ENCODE data around the gene LITAF.
"Not testable (repeated sequence)": the region's sequence is repeated elsewhere in the genome, so short reads cannot be mapped to it uniquely, and the experiment has no call there.

Gene LITAF

DNA sequence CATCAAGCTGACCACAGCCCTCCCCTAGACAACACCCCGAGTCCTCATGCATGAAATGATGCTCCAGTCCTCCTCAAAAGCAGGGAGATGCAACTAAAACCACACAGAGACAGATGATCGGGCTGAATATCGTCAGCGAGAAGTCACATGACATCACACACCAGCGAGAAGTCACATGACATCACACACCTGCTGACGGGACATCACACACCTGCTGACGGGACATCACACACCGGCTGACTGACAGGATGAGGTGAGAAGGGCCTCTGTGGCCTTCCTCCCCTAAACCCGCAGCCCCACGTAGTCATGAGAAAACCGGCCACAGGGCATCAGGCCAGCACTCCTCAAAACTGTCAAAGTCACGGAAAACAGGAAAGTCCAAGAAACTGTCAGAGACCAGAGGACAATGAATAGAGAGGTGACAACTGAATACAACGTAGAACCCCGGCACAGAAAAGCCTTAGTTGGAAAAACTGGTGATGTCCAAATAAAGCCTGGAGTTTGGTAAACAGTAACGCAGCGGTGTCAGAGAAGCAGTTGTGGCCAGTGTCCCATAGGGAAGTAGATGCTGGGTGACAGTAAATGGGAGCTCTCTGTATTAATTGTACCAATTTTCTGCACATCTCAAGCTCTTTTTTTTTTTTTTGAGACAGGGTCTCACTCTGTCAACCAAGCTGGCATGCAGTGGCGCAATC lies 14.3 kb downstream of the LITAF start:
- no peak for DNase-seq

- DNase-seq: no peak
Observed at GRCh38 chr16:11571549-11571948, 15.2 kb downstream of the LITAF start.

DNA sequence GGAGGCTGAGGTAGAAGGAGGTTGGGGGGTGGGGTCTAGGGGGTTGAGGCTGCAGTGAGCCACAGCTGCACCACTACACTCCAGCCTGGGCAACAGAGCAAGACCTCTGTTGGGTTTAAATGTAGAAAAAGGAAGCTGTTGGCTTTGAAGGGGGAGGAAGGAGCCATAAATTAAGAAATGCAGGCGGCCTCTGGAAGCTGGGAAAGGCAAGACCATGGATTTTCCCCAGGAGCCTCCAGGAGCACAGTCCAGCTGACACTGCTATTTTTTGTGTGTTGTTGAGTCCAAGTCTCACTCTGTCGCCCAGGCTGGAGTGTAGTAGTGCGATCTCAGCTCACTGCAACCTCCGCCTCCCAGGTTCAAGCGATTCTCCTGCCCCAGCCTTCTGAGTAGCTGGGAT lies 15.9 kb downstream of the LITAF start:
- no peak for DNase-seq

GRCh38 chr16:11570258-11570657 lies 16.5 kb downstream of the LITAF start:
- no peak for DNase-seq

DNA sequence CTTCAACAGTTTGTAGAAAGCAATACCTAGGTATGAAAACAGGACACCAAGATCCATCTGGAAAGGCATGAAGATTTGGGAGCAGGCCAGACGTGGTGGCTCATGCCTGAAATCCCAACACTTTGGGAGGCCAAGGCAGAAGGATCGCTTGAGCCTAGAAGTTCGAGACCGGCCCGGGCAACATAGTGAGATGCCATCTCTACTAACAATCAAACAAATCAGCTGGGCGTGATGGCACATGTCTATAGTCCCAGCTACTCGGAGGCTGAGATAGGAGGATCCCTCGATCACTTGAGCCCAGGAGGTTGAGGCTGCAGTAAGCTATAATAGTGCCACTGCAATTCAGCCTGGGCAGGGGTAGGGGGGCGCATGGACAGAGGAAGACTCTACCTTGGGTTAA lies 20.3 kb downstream of the LITAF start:
- no peak for DNase-seq

- no peak for DNase-seq
Observed at GRCh38 chr16:11565665-11566064, 21.1 kb downstream of the LITAF start.

- DNase-seq: no peak
Observed at GRCh38 chr16:11564046-11564926, 22.4 kb downstream of the LITAF start.

GRCh38 chr16:11563493-11564040 lies 23.2 kb downstream of the LITAF start:
- DNase-seq: no peak

DNA sequence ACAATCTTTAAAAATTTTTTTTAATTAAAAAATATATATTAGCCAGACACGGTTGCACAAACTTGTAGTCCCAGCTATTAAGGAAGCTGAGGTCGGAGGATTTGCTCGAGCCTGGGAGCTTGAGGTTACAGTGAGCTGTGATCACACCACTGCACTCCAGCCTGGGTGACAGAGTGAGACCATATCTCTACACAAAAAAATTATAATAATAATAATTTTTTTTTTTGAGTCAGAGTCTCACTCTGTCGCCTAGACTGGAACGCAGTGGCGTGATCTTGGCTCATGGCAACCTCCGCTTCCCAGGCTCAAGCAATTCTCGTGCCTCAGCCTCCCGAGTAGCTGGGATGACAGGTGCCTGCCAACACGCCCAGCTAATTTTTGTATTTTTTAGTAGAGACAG lies 23.8 kb downstream of the LITAF start:
- no peak for DNase-seq

GRCh38 chr16:11562411-11562810 lies 24.3 kb downstream of the LITAF start:
- no peak for DNase-seq

- DNase-seq: no peak
Observed at GRCh38 chr16:11561856-11562255, 24.9 kb downstream of the LITAF start.

- DNase-seq: no peak
Observed at GRCh38 chr16:11561454-11561805, 25.3 kb downstream of the LITAF start.

DNA sequence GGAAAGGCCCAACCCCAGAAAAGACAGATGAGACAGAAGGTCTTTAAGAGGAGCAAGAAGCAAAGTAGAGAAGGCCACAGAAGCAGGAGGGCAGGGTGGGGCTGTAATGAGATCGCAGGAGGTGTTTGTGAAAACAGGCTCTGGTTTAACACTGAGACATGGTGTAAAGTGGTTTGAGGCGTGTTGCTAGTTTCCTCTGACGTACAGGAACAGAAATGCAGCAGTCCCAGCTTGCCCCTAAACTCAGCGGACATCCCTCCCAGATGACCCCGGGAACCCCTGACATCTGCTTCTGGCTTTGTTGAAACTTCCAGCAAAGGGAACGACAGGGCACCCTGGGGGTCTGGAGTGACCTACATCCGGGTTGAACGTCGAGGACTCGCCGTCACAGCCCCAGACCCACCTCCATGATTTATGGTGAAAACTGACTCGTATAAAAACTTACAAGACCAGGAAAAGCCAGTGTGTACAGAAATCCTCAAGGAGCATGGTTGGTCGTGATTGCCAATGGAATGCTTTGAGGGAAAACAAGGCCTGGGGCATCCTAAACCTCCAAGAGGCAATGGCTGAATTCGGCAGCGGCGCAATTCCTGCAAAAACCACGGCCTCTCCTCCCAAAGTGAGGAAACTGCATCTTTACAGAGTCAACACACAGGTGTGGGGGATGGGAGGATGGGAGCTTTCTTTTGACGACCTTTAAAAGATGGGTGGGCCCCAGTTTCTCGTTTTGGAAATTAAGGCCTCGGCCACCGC lies 25.8 kb downstream of the LITAF start:
- DNase-seq: no peak

GRCh38 chr16:11558308-11558823 lies 28.4 kb downstream of the LITAF start:
- DNase-seq: not testable (repeated sequence)

GRCh38 chr16:11557801-11558200 lies 28.9 kb downstream of the LITAF start:
- DNase-seq: no peak

DNA sequence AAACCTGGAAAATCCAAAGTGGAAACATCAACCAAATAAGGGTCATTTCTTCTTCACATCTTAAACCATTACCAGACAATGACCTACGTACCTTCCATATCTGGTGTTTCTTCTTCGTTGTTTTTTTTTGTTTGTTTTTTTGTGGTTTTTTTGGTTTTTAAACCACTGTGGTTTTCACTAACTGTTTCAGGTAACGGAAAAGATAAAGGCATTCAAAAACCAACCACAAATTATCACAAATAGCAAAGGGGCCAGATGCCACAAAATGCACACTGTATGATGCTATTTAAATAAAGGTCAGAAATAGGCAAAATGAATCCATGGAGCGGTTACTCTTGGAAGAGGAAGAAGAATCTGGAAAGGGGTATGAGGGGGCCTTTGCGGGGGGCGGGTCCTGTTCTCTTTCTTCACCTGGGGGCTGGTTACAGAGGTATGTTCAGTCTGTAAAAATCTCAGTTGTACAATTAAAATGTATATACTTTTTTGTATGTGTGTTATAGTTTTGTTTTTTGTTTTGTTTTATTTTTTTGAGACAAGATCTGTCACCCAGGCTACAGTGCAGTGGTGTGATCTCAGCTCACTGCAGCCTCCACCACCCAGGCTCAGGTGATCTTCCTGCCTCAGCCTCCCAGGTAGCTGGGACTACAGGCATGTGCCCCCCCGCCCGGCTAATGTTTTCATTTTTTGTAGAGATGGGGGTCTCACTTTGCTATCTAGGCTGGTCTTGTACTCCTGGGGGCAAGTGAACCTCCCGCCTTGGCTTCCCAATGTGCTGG lies 29.6 kb downstream of the LITAF start:
- DNase-seq: no peak

GRCh38 chr16:11556214-11556819 lies 30.4 kb downstream of the LITAF start:
- DNase-seq: no peak

- DNase-seq: no peak
Observed at GRCh38 chr16:11554053-11554452, 32.7 kb downstream of the LITAF start.

DNA sequence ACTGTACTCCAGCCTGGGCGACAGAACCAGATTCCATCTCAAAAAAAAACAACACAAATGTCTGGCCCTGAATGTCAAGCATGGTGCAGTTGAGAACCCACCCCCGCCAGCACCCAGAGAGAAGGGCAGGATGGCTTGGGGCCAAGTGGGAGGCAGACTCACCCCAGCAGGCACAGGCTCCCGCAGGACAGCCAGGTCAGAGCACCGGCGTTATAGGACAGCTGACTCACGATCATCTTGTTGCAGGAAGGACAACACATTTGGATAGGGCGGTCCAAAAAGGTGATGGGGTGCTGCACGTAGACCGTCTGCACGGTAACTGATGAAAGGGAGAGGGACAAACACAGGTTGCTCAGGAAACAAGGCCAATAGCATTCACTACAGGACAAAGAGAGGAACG lies 33.3 kb downstream of the LITAF start:
- DNase-seq: no peak

DNA sequence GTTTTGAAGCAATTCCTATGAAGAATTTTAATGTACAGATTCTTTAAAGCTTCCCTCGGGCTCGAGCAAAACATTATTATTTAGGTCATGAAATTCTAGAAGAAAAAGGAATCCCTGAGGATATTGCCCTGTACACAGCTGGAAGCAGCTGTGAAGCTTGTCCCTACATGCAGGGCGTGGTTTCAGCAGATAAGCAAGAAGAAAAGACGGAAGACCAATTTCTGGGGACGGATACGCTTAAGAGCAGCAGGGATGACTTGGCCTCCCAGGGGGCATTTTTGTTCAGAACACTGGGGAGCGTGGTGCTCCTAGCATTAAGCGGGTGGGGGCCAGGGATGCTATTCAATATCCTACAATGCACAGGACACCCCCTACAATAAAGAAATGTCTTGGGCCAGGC lies 34.3 kb downstream of the LITAF start:
- DNase-seq: no peak

GRCh38 chr16:11551842-11552241 lies 34.9 kb downstream of the LITAF start:
- no peak for DNase-seq
